GM21786 (cell line): ENCODE measurements around the gene PIK3R5.
"Not testable (repeated sequence)": the region's sequence is repeated elsewhere in the genome, so short reads cannot be mapped to it uniquely, and the experiment has no call there.

Experiments used
- ATAC-seq: cut with Tn5 transposase; IDR thresholded peaks from one replicate; pipeline ENCODE4 v1.9.1; 2021; ENCODE audit not compliant: unreplicated experiment

The PIK3R5 gene

GRCh38 chr17:8988263-8988935 is 22.9 kb upstream of the PIK3R5 start:
- not testable (repeated sequence) for ATAC-seq

GRCh38 chr17:8986295-8986694 is 20.8 kb upstream of the PIK3R5 start:
- ATAC-seq = no peak

- ATAC-seq = no peak
Observed at GRCh38 chr17:8985054-8985701, 19.7 kb upstream of the PIK3R5 start.

- ATAC-seq = not testable (repeated sequence)
Observed at GRCh38 chr17:8984225-8984624, 18.7 kb upstream of the PIK3R5 start.

- ATAC-seq = no peak
Observed at GRCh38 chr17:8981443-8981842, 15.9 kb upstream of the PIK3R5 start.

- ATAC-seq = no peak
Observed at GRCh38 chr17:8979715-8980114, 14.2 kb upstream of the PIK3R5 start.

- ATAC-seq = no peak
Observed at GRCh38 chr17:8976638-8977037, 11.1 kb upstream of the PIK3R5 start.

- no peak for ATAC-seq
Observed at GRCh38 chr17:8975091-8975725, 9.7 kb upstream of the PIK3R5 start.

- ATAC-seq = no peak
Observed at GRCh38 chr17:8969901-8970300, 4.4 kb upstream of the PIK3R5 start.

- ATAC-seq = no peak
Observed at GRCh38 chr17:8968503-8968902, 3.0 kb upstream of the PIK3R5 start.

GRCh38 chr17:8967861-8968260 is 2.4 kb upstream of the PIK3R5 start:
- ATAC-seq = no peak

GRCh38 chr17:8966926-8967325 is 1.4 kb upstream of the PIK3R5 start:
- ATAC-seq = no peak

GRCh38 chr17:8964801-8965393 is 610 bp downstream of the PIK3R5 start:
- ATAC-seq = peak; percentile 14

- no peak for ATAC-seq
Observed at GRCh38 chr17:8963647-8964258, 1.8 kb downstream of the PIK3R5 start.

- ATAC-seq = no peak
Observed at GRCh38 chr17:8963014-8963413, 2.5 kb downstream of the PIK3R5 start.

- no peak for ATAC-seq
Observed at GRCh38 chr17:8961829-8962228, 3.7 kb downstream of the PIK3R5 start.

GRCh38 chr17:8960325-8961140 is 5.0 kb downstream of the PIK3R5 start:
- no peak for ATAC-seq

GRCh38 chr17:8959312-8959918 is 6.1 kb downstream of the PIK3R5 start:
- ATAC-seq = no peak

GRCh38 chr17:8957721-8958120 is 7.8 kb downstream of the PIK3R5 start:
- ATAC-seq = no peak

GRCh38 chr17:8956465-8956902 is 9.0 kb downstream of the PIK3R5 start:
- ATAC-seq = peak; percentile 59
